H7 (cell line): ENCODE data around the gene GRK1. TPM values are rescaled to one million over a fixed set of nuclear protein-coding genes. Genes with fewer than 3 reads are reported as not detected.
A peak's percentile ranks its signal among the peaks of the same experiment; 100 is the strongest.
"Not testable (repeated sequence)": the region's sequence is repeated elsewhere in the genome, so short reads cannot be mapped to it uniquely, and the experiment has no call there.

ENCODE experiments used
- DNase-seq: peaks from one replicate; pipeline ENCODE4 v3.0.0; 2012
- H3K27me3 ChIP-seq: 2 replicates; pipeline ENCODE4 v1.6.0; 2011; ENCODE audit warnings: mild to moderate bottlenecking, low read length; ENCODE audit not compliant: control insufficient read depth, insufficient read depth
- H3K36me3 ChIP-seq: replicated peaks from 2 replicates; pipeline ENCODE4 v1.5.1; 2011; ENCODE audit warnings: low read length; ENCODE audit not compliant: control insufficient read depth, insufficient read depth
- H3K4me3 ChIP-seq: 2 replicates; pipeline ENCODE4 v1.5.1; 2011; ENCODE audit warnings: low read depth, mild to moderate bottlenecking, control low read depth, low read length, moderate library complexity; ENCODE audit not compliant: insufficient read depth
- total RNA-seq: library from RNA; depleted of rRNA; stranded (reverse); fragments of >200 nt; shearing (Covaris generic); gene quantifications from 2 replicates; pipeline ENCODE4 v1.2.3, GENCODE V29; 2014

GRK1 gene
- total RNA-seq, 1 experiment from 2014 or later = 0.14 TPM

DNA sequence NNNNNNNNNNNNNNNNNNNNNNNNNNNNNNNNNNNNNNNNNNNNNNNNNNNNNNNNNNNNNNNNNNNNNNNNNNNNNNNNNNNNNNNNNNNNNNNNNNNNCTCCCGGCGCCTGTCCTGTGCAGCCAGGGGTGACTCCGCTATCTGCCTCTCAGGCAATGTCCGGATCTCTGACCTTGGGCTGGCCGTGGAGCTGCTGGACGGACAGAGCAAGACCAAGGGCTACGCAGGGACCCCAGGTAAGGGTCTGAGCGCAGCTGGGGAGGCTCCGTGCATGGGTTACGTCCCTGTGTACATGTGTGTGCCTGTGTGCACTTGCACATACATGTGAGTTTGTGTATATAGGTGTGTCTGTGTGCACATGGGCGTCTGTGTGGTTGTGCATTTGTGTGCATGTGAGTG is 55.9 kb downstream of the GRK1 start:
- DNase-seq = no peak
- H3K4me3 ChIP-seq = no peak overlapping the region
- H3K27me3 ChIP-seq = no peaks in the 10 kb centered on the region
- H3K36me3 ChIP-seq = no peaks in the 10 kb centered on the region

GRCh38 chr13:113723410-113724015 is 56.5 kb downstream of the GRK1 start:
- Histone ChIP-seq H3K4me3 (no peak overlapping the region), H3K36me3 (no peaks in the 10 kb centered on the region), H3K27me3 (no peaks in the 10 kb centered on the region)
- DNase-seq = no peak

DNA sequence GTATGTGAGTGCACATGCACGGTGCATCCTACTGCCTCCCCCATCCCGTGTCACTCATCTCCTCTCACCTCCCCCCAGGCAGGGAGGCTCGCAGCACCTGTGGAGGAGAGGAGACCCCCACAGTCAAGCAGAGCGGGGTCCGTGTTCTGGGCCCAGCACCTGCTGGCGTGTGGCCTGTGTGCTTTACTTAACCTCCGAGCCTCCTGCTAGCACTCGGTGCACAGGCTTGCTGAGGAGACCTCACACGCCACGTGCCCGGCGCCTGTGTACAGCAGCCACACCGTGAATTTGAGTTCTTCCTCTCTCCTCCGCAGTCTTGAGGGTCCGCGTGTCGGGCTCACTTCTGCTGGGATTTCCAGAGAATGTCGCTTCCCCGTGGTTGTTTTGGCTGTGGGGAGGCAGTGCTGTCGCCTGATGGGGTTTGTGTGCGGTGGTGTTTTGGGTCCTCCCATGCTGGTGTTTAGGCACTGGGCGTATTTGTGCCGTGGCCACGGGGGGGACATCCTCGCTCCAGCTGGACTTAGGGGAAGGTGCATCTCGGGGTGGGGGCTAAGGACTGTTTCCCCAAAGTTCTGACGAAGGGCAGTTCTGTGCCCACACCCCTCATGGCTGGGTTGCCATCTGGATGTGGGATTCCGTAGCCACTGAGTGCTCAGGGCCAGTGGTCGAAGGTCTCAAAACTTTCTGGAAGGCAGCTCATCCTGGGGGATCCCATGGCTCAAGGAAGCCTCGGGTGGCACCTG is 57.2 kb downstream of the GRK1 start:
- DNase-seq = no peak
- Histone ChIP-seq H3K27me3 (no peaks in the 10 kb centered on the region), H3K36me3 (no peaks in the 10 kb centered on the region), H3K4me3 (no peak overlapping the region)

GRCh38 chr13:113724780-113725315 is 57.8 kb downstream of the GRK1 start:
- Histone ChIP-seq H3K27me3 (no peaks in the 10 kb centered on the region), H3K4me3 (peak overlapping the region; percentile 42), H3K36me3 (no peaks in the 10 kb centered on the region)
- peak; percentile 93 for DNase-seq

- H3K27me3 ChIP-seq, H3K36me3 ChIP-seq, DNase-seq, H3K4me3 ChIP-seq: not testable (repeated sequence)
These were observed 58.5 kb downstream of the GRK1 start for GRCh38 chr13:113725329-113726105.

GRCh38 chr13:113726106-113726821 is 59.2 kb downstream of the GRK1 start:
- peak overlapping the region; percentile 17; the same call in 1 of the 2 replicates for H3K4me3 ChIP-seq
- H3K36me3 ChIP-seq, H3K27me3 ChIP-seq: not testable (repeated sequence)
- DNase-seq = peak; percentile 86

- Histone ChIP-seq H3K27me3 (no peaks in the 10 kb centered on the region), H3K4me3 (no peak overlapping the region), H3K36me3 (no peaks in the 10 kb centered on the region)
- DNase-seq = no peak
These were observed 60.0 kb downstream of the GRK1 start for GRCh38 chr13:113726961-113727411.

GRCh38 chr13:113728571-113729054 is 61.6 kb downstream of the GRK1 start:
- DNase-seq = no peak
- Histone ChIP-seq H3K36me3 (no peaks in the 10 kb centered on the region), H3K27me3 (no peaks in the 10 kb centered on the region), H3K4me3 (no peak overlapping the region)

GRCh38 chr13:113729187-113730019 is 62.4 kb downstream of the GRK1 start:
- DNase-seq = no peak
- no peaks in the 10 kb centered on the region for H3K36me3 ChIP-seq
- no peak overlapping the region for H3K4me3 ChIP-seq
- H3K27me3 ChIP-seq = no peaks in the 10 kb centered on the region

DNA sequence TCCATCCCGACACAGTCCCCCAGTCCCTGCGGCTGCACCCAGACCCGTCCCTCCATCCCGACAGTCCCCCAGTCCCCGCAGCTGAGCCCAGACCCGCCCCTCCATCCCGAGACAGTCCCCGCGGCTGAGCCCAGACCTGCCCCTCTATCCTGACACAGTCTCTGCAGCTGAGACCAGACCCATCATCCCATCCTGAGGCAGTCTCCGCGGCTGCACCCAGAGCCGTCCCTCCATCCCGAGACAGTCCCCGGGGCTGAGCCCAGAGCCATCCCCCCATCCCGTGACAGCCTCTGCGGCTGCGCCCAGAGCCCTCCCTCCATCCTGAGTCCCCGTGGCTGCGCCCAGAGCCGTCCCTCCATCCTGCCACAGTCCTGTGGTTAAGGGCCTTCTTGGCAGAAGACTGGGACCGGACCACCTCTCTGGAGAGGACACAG is 63.3 kb downstream of the GRK1 start:
- Histone ChIP-seq H3K36me3 (no peaks in the 10 kb centered on the region), H3K27me3 (no peaks in the 10 kb centered on the region), H3K4me3 (no peak overlapping the region)
- DNase-seq = no peak

DNA sequence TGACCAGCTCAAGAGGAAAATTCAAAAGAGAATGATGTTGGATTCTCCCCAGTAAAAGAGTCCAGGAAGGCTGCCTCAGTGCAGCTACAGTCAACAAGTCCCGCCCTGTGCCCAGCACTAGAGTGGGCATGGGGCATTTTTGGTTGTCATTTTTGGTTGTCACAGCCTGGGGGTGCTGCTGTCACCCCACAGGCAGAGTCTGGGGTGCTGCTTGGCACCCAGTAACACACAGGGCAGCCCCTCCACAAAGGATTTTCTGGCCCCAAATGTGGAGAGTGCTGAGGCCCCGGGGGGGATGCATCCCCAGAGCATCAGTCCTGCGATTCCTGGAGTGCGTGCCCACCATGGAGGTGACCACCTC is 63.8 kb downstream of the GRK1 start:
- Histone ChIP-seq H3K4me3 (no peak overlapping the region), H3K36me3 (no peaks in the 10 kb centered on the region), H3K27me3 (no peaks in the 10 kb centered on the region)
- DNase-seq = no peak

- H3K36me3 ChIP-seq = no peaks in the 10 kb centered on the region
These were observed 64.5 kb downstream of the GRK1 start for GRCh38 chr13:113731192-113732175.

More at GRCh38 chr13:113731192-113732175, 64.5 kb downstream of the GRK1 start:
- no peak overlapping the region for H3K4me3 ChIP-seq
- H3K27me3 ChIP-seq = no peaks in the 10 kb centered on the region
- DNase-seq = peak; percentile 83
